ENCODE results near the gene EYS.
A peak's percentile ranks its signal among the peaks of the same experiment; 100 is the strongest.

EYS gene

GRCh38 chr6:63689421-63689820, 2017.6 kb downstream of the EYS start:
- TF ChIP-seq CTCF (IDR thresholded peaks at IDR 0.05; ENCODE audit: insufficient read depth, low read depth, low read length, missing control alignments), result no peak
- no peak overlapping the region for H3K4me3 ChIP-seq (ENCODE audit: low read depth, low read length)
- no peak for DNase-seq (ENCODE audit: low read depth)

GRCh38 chr6:63685446-63686379, 2021.3 kb downstream of the EYS start:
- peak overlapping the region; percentile 10; the same call in 1 of the 2 replicates for H3K4me3 ChIP-seq (ENCODE audit: low read depth, low read length)
- DNase-seq (ENCODE audit: low read depth), result peak; percentile 77
- no peak for TF ChIP-seq CTCF (IDR thresholded peaks at IDR 0.05; ENCODE audit: insufficient read depth, low read depth, low read length, missing control alignments)

- peak overlapping the region; percentile 13; the same call in 1 of the 2 replicates for H3K4me3 ChIP-seq (ENCODE audit: low read depth, low read length)
- DNase-seq (ENCODE audit: low read depth), result peak; percentile 34
- no peak for TF ChIP-seq CTCF (IDR thresholded peaks at IDR 0.05; ENCODE audit: insufficient read depth, low read depth, low read length, missing control alignments)
These were observed 2023.9 kb downstream of the EYS start for GRCh38 chr6:63683071-63683603.

GRCh38 chr6:63677282-63677681, 2029.7 kb downstream of the EYS start:
- TF ChIP-seq CTCF (IDR thresholded peaks at IDR 0.05; ENCODE audit: insufficient read depth, low read depth, low read length, missing control alignments), result no peak
- no peak overlapping the region for H3K4me3 ChIP-seq (ENCODE audit: low read depth, low read length)
- no peak for DNase-seq (ENCODE audit: low read depth)

- no peak for TF ChIP-seq CTCF (IDR thresholded peaks at IDR 0.05; ENCODE audit: insufficient read depth, low read depth, low read length, missing control alignments)
- no peak for DNase-seq (ENCODE audit: low read depth)
These were observed 2030.5 kb downstream of the EYS start for GRCh38 chr6:63676412-63677114.

GRCh38 chr6:63675138-63675537, 2031.9 kb downstream of the EYS start:
- TF ChIP-seq CTCF (IDR thresholded peaks at IDR 0.05; ENCODE audit: insufficient read depth, low read depth, low read length, missing control alignments), result no peak
- no peak overlapping the region for H3K4me3 ChIP-seq (ENCODE audit: low read depth, low read length)
- no peak for DNase-seq (ENCODE audit: low read depth)

More at GRCh38 chr6:63676412-63677114, 2030.5 kb downstream of the EYS start:
- no peak overlapping the region for H3K4me3 ChIP-seq (ENCODE audit: low read depth, low read length)
